SK-N-SH treated with all-trans-retinoic acid at 6 μM for 48 hours (cell line): Measurements from ENCODE around the gene CYB561.
A peak's percentile ranks its signal among the peaks of the same experiment; 100 is the strongest.

Source experiments
- ATAC-seq: fragments of 200-7000 bp; cut with Tn5 transposase; 3 replicates; pipeline ENCODE4 v1.9.1; 2020; ENCODE audit warnings: mild to moderate bottlenecking, moderate library complexity
- ARNTL ChIP-seq: fragments of 450-650 bp; formaldehyde crosslinking; IDR thresholded peaks from 2 replicates; pipeline ENCODE4 v1.5.0; 2020; ENCODE audit warnings: low read depth, mild to moderate bottlenecking, moderate library complexity, borderline replicate concordance
- BACH2 ChIP-seq: fragments of 250-450 bp; sonication (Bioruptor Pico); IDR thresholded peaks from 2 replicates; pipeline ENCODE4 v1.9.0; 2021; ENCODE audit warnings: mild to moderate bottlenecking, borderline replicate concordance
- CREB5 ChIP-seq: fragments of 250-450 bp; sonication (Bioruptor Pico); IDR thresholded peaks from 2 replicates; pipeline ENCODE4 v1.5.1; 2020; ENCODE audit warnings: low read depth, mild to moderate bottlenecking, moderate library complexity
- CSDC2 ChIP-seq: fragments of 250-450 bp; sonication (Bioruptor Pico); IDR thresholded peaks from 2 replicates; pipeline ENCODE4 v1.5.0; 2020; ENCODE audit warnings: mild to moderate bottlenecking, moderate library complexity
- CSRNP3 ChIP-seq: fragments of 250-450 bp; sonication (Bioruptor Pico); IDR thresholded peaks from 2 replicates; pipeline ENCODE4 v1.5.1; 2021; ENCODE audit warnings: mild to moderate bottlenecking, moderate library complexity
- ESRRG ChIP-seq: fragments of 250-450 bp; sonication (Bioruptor Pico); IDR thresholded peaks from 2 replicates; pipeline ENCODE4 v1.6.1; 2021; ENCODE audit warnings: mild to moderate bottlenecking
- GLIS3 ChIP-seq: fragments of 250-450 bp; sonication (Bioruptor Pico); IDR thresholded peaks from 2 replicates; pipeline ENCODE4 v1.5.0; 2020; ENCODE audit warnings: mild to moderate bottlenecking, moderate library complexity
- ISL1 ChIP-seq: fragments of 250-450 bp; sonication (Bioruptor Pico); IDR thresholded peaks from 2 replicates; pipeline ENCODE4 v2.1.2; 2022; ENCODE audit warnings: mild to moderate bottlenecking, moderate library complexity
- OSR1 ChIP-seq: fragments of 250-450 bp; sonication (Bioruptor Pico); IDR thresholded peaks from 2 replicates; pipeline ENCODE4 v1.8.0; 2022; ENCODE audit warnings: moderate library complexity, mild to moderate bottlenecking, inconsistent platforms
- PATZ1 ChIP-seq: fragments of 250-450 bp; sonication (Bioruptor Pico); IDR thresholded peaks from 2 replicates; pipeline ENCODE4 v1.8.0; 2020; ENCODE audit warnings: mild to moderate bottlenecking, moderate library complexity, borderline replicate concordance
- POU6F1 ChIP-seq: fragments of 250-450 bp; sonication (Bioruptor Pico); IDR thresholded peaks from 2 replicates; pipeline ENCODE4 v1.8.0; 2021; ENCODE audit warnings: low read depth, mild to moderate bottlenecking, moderate library complexity, borderline replicate concordance
- PPARA ChIP-seq: fragments of 250-450 bp; sonication (Bioruptor Pico); IDR thresholded peaks from 2 replicates; pipeline ENCODE4 v1.5.0; 2020; ENCODE audit warnings: mild to moderate bottlenecking, borderline replicate concordance
- RARB ChIP-seq: fragments of 250-450 bp; sonication (Bioruptor Pico); IDR thresholded peaks from 2 replicates; pipeline ENCODE4 v1.8.0; 2021; ENCODE audit warnings: mild to moderate bottlenecking, moderate library complexity
- SNAI2 ChIP-seq: fragments of 250-450 bp; sonication (Bioruptor Pico); IDR thresholded peaks from 2 replicates; pipeline ENCODE4 v1.5.0; 2020; ENCODE audit warnings: mild to moderate bottlenecking, moderate library complexity
- TCF4 ChIP-seq: fragments of 250-450 bp; sonication (Bioruptor Pico); IDR thresholded peaks from 2 replicates; pipeline ENCODE4 v1.8.0; 2021; ENCODE audit warnings: mild to moderate bottlenecking, moderate library complexity, borderline replicate concordance
- TOX ChIP-seq: fragments of 250-450 bp; sonication (Bioruptor Pico); IDR thresholded peaks from 2 replicates; pipeline ENCODE4 v1.8.0; 2021; ENCODE audit warnings: mild to moderate bottlenecking, moderate library complexity, borderline replicate concordance
- TSHZ2 ChIP-seq: fragments of 250-450 bp; sonication (Bioruptor Pico); IDR thresholded peaks from 2 replicates; pipeline ENCODE4 v1.5.0; 2020; ENCODE audit warnings: mild to moderate bottlenecking, moderate library complexity
- ZC3H10 ChIP-seq: fragments of 250-450 bp; sonication (Bioruptor Pico); IDR thresholded peaks from 2 replicates; pipeline ENCODE4 v1.5.1; 2021; ENCODE audit warnings: mild to moderate bottlenecking, moderate library complexity
- ZFP3 ChIP-seq: fragments of 250-450 bp; sonication (Bioruptor Pico); IDR thresholded peaks from 2 replicates; pipeline ENCODE4 v1.5.0; 2020; ENCODE audit warnings: mild to moderate bottlenecking, moderate library complexity
- ZFP30 ChIP-seq: fragments of 450-650 bp; formaldehyde crosslinking; IDR thresholded peaks from 2 replicates; pipeline ENCODE4 v1.5.0; 2022; ENCODE audit warnings: mild to moderate bottlenecking, moderate library complexity
- ZNF565 ChIP-seq: fragments of 450-650 bp; formaldehyde crosslinking; conservative IDR thresholded peaks from 2 replicates; pipeline ENCODE4 v1.5.0; 2020; ENCODE audit warnings: low read depth, mild to moderate bottlenecking, moderate library complexity
- ZNF70 ChIP-seq: fragments of 450-650 bp; formaldehyde crosslinking; IDR thresholded peaks from 2 replicates; pipeline ENCODE4 v1.5.0; 2020; ENCODE audit warnings: mild to moderate bottlenecking, moderate library complexity
- ZNF8 ChIP-seq: fragments of 450-650 bp; formaldehyde crosslinking; IDR thresholded peaks from 2 replicates; pipeline ENCODE4 v1.5.0; 2020; ENCODE audit warnings: mild to moderate bottlenecking, moderate library complexity

CYB561 gene

GRCh38 chr17:63433746-63434591, 12.1 kb downstream of the CYB561 start (continued):
- TF ChIP-seq CREB5 (0 out of 2 replicates have a peak, but pooled peaks have one; percentile 5), RARB (no peak)

- peak; percentile 72 for TF ChIP-seq ISL1 (CRISPR knock-in tag)
- TF ChIP-seq CREB5 = peak; percentile 51; the same call in 1 of the 2 replicates
- no peak for TF ChIP-seq ZNF70
- no peak for TF ChIP-seq PATZ1 (CRISPR knock-in tag)
- TF ChIP-seq SNAI2 = peak; percentile 49; the same call in 1 of the 2 replicates
- peak; percentile 86 for TF ChIP-seq CSRNP3
- TF ChIP-seq RARB = no peak
- TF ChIP-seq ZC3H10 = no peak
- TF ChIP-seq TOX (CRISPR knock-in tag) = no peak
- peak; percentile 99 for TF ChIP-seq TCF4 (CRISPR knock-in tag)
- TF ChIP-seq OSR1 (CRISPR knock-in tag) = no peak
- TF ChIP-seq ARNTL = no peak
- peak; percentile 43 for TF ChIP-seq ZNF8 (CRISPR knock-in tag)
- TF ChIP-seq TSHZ2 (CRISPR knock-in tag) = peak; percentile 96
- no peak; the same call in 1 of the 2 replicates for TF ChIP-seq BACH2 (CRISPR knock-in tag)
- TF ChIP-seq ZNF565 (CRISPR knock-in tag) = no peak; the same call in 1 of the 2 replicates
- no peak; the same call in 1 of the 2 replicates for TF ChIP-seq ZFP3
- TF ChIP-seq ZFP30 (CRISPR knock-in tag) = peak; percentile 38; the same call in 1 of the 2 replicates
- TF ChIP-seq PPARA (CRISPR knock-in tag) = peak; percentile 77; the same call in 1 of the 2 replicates
- no peak for TF ChIP-seq POU6F1 (CRISPR knock-in tag)
- peak; percentile 83 for TF ChIP-seq GLIS3 (CRISPR knock-in tag)
- TF ChIP-seq ESRRG (CRISPR knock-in tag) = 0 out of 2 replicates have a peak, but pooled peaks have one; percentile 11
- TF ChIP-seq CSDC2 (CRISPR knock-in tag) = no peak
- TF ChIP-seq, all 23 proteins: peak for 11
- no peak; the same call in 2 of the 3 replicates for ATAC-seq
Observed at GRCh38 chr17:63431939-63432804, 13.9 kb downstream of the CYB561 start.
